H1 (cell line): ENCODE results near the gene TRIM45. TPM values are rescaled to one million over a fixed set of nuclear protein-coding genes. Genes with fewer than 3 reads are reported as not detected.

ENCODE experiments used
- CTCF ChIA-PET: fragments of 300-600 bp; sonication (Branson Sonifier 250); formaldehyde crosslinking; loops from one replicate; lab custom pipeline; 2021; ENCODE audit not compliant: partially characterized antibody; lab: Charles Lee
- POLR2A ChIA-PET: fragments of 300-600 bp; sonication (Branson Sonifier 250); formaldehyde crosslinking; loops from one replicate; lab custom pipeline; 2021; ENCODE audit warnings: inconsistent platforms; ENCODE audit not compliant: partially characterized antibody; lab: Charles Lee
- DNase-seq, 2 experiments: peaks; one replicate each; pipeline versions ENCODE4 v3.0.0 to v3.0.0-alpha.2; 2010 to 2022; ENCODE audit warnings: low spot score in 2 of 2, low read depth in 1 of 2, mixed read lengths in 1 of 2
- FAIRE-seq: peaks from 2 replicates; lab custom pipeline; 2011; peaks lifted over from hg19 to GRCh38; lab: Jason Lieb, UNC
- H2AFZ ChIP-seq: 2 replicates; pipeline ENCODE4 v1.8.1; 2012; ENCODE audit warnings: low read length, inconsistent platforms
- H2AK5ac ChIP-seq: 2 replicates; pipeline ENCODE4 v1.6.1; 2013; ENCODE audit warnings: low read depth, low read length
- H2BK120ac ChIP-seq: replicated peaks from 2 replicates; pipeline ENCODE3; 2013; ENCODE audit warnings: low read depth, low read length, inconsistent platforms
- H2BK12ac ChIP-seq: 2 replicates; pipeline ENCODE4 v1.6.1; 2013; ENCODE audit warnings: low read depth, low read length
- H2BK15ac ChIP-seq: 2 replicates; pipeline ENCODE4 v1.6.1; 2013; ENCODE audit warnings: low read length
- H2BK20ac ChIP-seq: 2 replicates; pipeline ENCODE4 v1.6.1; 2013; ENCODE audit warnings: low read length
- H2BK5ac ChIP-seq: 2 replicates; pipeline ENCODE4 v1.6.1; 2013; ENCODE audit warnings: low read depth, low read length
- H3K14ac ChIP-seq: 2 replicates; pipeline ENCODE4 v1.6.1; 2013; ENCODE audit warnings: inconsistent platforms; ENCODE audit not compliant: insufficient read length
- H3K18ac ChIP-seq: 2 replicates; pipeline ENCODE4 v1.6.1; 2013; ENCODE audit warnings: low read length; ENCODE audit errors: extremely low read depth
- H3K23ac ChIP-seq: 2 replicates; pipeline ENCODE4 v1.6.1; 2013; ENCODE audit warnings: inconsistent platforms; ENCODE audit not compliant: insufficient read length
- H3K23me2 ChIP-seq: 2 replicates; pipeline ENCODE4 v1.6.1; 2013; ENCODE audit warnings: low read depth, low read length
- H3K27ac ChIP-seq: 2 replicates; pipeline ENCODE4 v1.6.1; 2011; ENCODE audit warnings: low read depth, low read length, inconsistent platforms
- H3K27me3 ChIP-seq, 4 experiments: replicated peaks in 1 of 4; 1 replicate in 1 of 4; 2 replicates in 3 of 4; pipeline versions ENCODE4 v1.6.1 to v1.8.1; 2011 to 2013; ENCODE audit warnings: low read length in 3 of 4, mild to moderate bottlenecking in 3 of 4, inconsistent platforms in 2 of 4, mixed read lengths in 2 of 4, moderate library complexity in 1 of 4; ENCODE audit not compliant: control insufficient read depth in 3 of 4, insufficient read depth in 3 of 4; ENCODE audit errors: extremely low read depth in 1 of 4
- H3K36me3 ChIP-seq, 4 experiments: 2 replicates each; pipeline versions ENCODE4 v1.6.1 to v1.8.1; 2011 to 2013; ENCODE audit warnings: mild to moderate bottlenecking in 4 of 4, low read length in 3 of 4, moderate library complexity in 2 of 4, control low read depth in 1 of 4, inconsistent platforms in 1 of 4; ENCODE audit not compliant: insufficient read depth in 4 of 4, control insufficient read depth in 2 of 4
- H3K4ac ChIP-seq: replicated peaks from 2 replicates; pipeline ENCODE3; 2013; ENCODE audit warnings: low read length, low read depth, mixed read lengths, inconsistent platforms; ENCODE audit not compliant: insufficient read length
- H3K4me1 ChIP-seq, 4 experiments: replicated peaks in 1 of 4; 1 replicate in 1 of 4; 2 replicates in 3 of 4; pipeline versions ENCODE4 v1.6.1 to v1.8.1; 2011 to 2013; ENCODE audit warnings: low read length in 3 of 4, inconsistent platforms in 2 of 4, mixed read lengths in 1 of 4; ENCODE audit not compliant: insufficient read depth in 4 of 4, control insufficient read depth in 3 of 4
- H3K4me2 ChIP-seq, 2 experiments: 2 replicates each; pipeline versions ENCODE4 v1.6.1 to v1.8.1; 2011 to 2013; ENCODE audit warnings: low read depth in 2 of 2, low read length in 2 of 2, control low read depth in 1 of 2, inconsistent platforms in 1 of 2, mild to moderate bottlenecking in 1 of 2; ENCODE audit not compliant: insufficient read depth in 1 of 2
- H3K4me3 ChIP-seq, 4 experiments: fragments of 200-600, 300-600 bp in 1 of 4; sonication (generic), shearing (Covaris generic), sonication (Bioruptor Twin) in 1 of 4; 2 replicates each; pipeline versions ENCODE4 v1.5.1 to v1.8.1; 2011 to 2016; ENCODE audit warnings: low read length in 4 of 4, low read depth in 3 of 4, control low read depth in 2 of 4, inconsistent platforms in 2 of 4, mild to moderate bottlenecking in 2 of 4, mixed read lengths in 1 of 4, moderate library complexity in 1 of 4; ENCODE audit not compliant: insufficient read depth in 2 of 4; ENCODE audit errors: extremely low read depth in 1 of 4
- H3K56ac ChIP-seq: replicated peaks from 2 replicates; pipeline ENCODE3; 2013; ENCODE audit warnings: low read depth, mild to moderate bottlenecking, mixed read lengths, low read length, inconsistent platforms; ENCODE audit not compliant: insufficient read length
- H3K79me1 ChIP-seq: 2 replicates; pipeline ENCODE4 v1.6.1; 2013; ENCODE audit warnings: low read depth, low read length, control low read depth
- H3K79me2 ChIP-seq, 2 experiments: 2 replicates each; pipeline versions ENCODE4 v1.6.1 to v1.8.1; 2012 to 2013; ENCODE audit warnings: low read length in 2 of 2, mild to moderate bottlenecking in 2 of 2, inconsistent platforms in 1 of 2; ENCODE audit not compliant: insufficient read depth in 2 of 2, control insufficient read depth in 1 of 2
- H3K9ac ChIP-seq, 4 experiments: replicated peaks in 1 of 4; 1 replicate in 1 of 4; 2 replicates in 3 of 4; pipeline versions ENCODE4 v1.6.1 to v1.8.1; 2011 to 2013; ENCODE audit warnings: low read depth in 3 of 4, low read length in 3 of 4, control low read depth in 2 of 4, mild to moderate bottlenecking in 2 of 4, moderate library complexity in 2 of 4, inconsistent platforms in 1 of 4; ENCODE audit errors: extremely low read depth in 1 of 4
- H3K9me3 ChIP-seq, 2 experiments: 2 replicates each; pipeline versions ENCODE4 v1.6.1 to v1.8.1; 2012 to 2013; ENCODE audit warnings: mild to moderate bottlenecking in 2 of 2, moderate library complexity in 2 of 2, control low read depth in 1 of 2, inconsistent platforms in 1 of 2, low read depth in 1 of 2, low read length in 1 of 2, mixed read lengths in 1 of 2; ENCODE audit not compliant: insufficient read depth in 2 of 2
- H4K20me1 ChIP-seq, 2 experiments: replicated peaks in 1 of 2; 2 replicates each; pipeline versions ENCODE3 to v1.8.1; 2011 to 2013; ENCODE audit warnings: inconsistent platforms in 2 of 2, low read length in 2 of 2, mild to moderate bottlenecking in 1 of 2; ENCODE audit not compliant: insufficient read depth in 2 of 2, control insufficient read depth in 1 of 2
- H4K5ac ChIP-seq: 2 replicates; pipeline ENCODE4 v1.6.1; 2013; ENCODE audit warnings: low read length, low read depth, mixed read lengths, inconsistent platforms; ENCODE audit not compliant: insufficient read length
- H4K8ac ChIP-seq: 2 replicates; pipeline ENCODE4 v1.8.0; 2013; ENCODE audit warnings: mild to moderate bottlenecking, moderate library complexity, low read length, inconsistent platforms; ENCODE audit not compliant: insufficient read depth; ENCODE audit errors: extremely low read depth
- H4K91ac ChIP-seq: replicated peaks from 2 replicates; pipeline ENCODE3; 2013; ENCODE audit warnings: low read length, mixed read lengths, inconsistent platforms; ENCODE audit not compliant: insufficient read length
- CBX5 ChIP-seq: fragments of 300-800, 300-1000 bp; sonication (generic); IDR thresholded peaks from 2 replicates; pipeline ENCODE4 v1.7.1; 2016; ENCODE audit warnings: antibody characterized with exemption, low read length, low read depth
- FOSL1 ChIP-seq: IDR thresholded peaks from 2 replicates; pipeline ENCODE4 v1.6.1; 2011; ENCODE audit warnings: mild to moderate bottlenecking, low read depth, low read length, moderate library complexity; ENCODE audit not compliant: insufficient read depth
- HDAC6 ChIP-seq: IDR thresholded peaks from one replicate; pipeline ENCODE4 v1.7.1; 2012; ENCODE audit warnings: low read depth, mild to moderate bottlenecking, inconsistent platforms, low read length, moderate library complexity
- JUN ChIP-seq: IDR thresholded peaks from 2 replicates; pipeline ENCODE4 v1.6.1; 2011; ENCODE audit warnings: low read depth, mild to moderate bottlenecking, improper control_type of control experiment, low read length
- KDM1A ChIP-seq: fragments of 200-600, 300-600 bp; sonication (generic); IDR thresholded peaks from 2 replicates; pipeline ENCODE4 v1.7.1; 2016; ENCODE audit warnings: mild to moderate bottlenecking, low read length, borderline replicate concordance
- PHF8 ChIP-seq: fragments of 200-600 bp; sonication (generic); conservative IDR thresholded peaks from 2 replicates; pipeline ENCODE4 v1.7.1; 2012; ENCODE audit warnings: low read depth, mild to moderate bottlenecking, inconsistent platforms, low read length, moderate library complexity
- SIX5 ChIP-seq: IDR thresholded peaks from 2 replicates; pipeline ENCODE4 v1.6.1; 2011; ENCODE audit warnings: mild to moderate bottlenecking, low read depth, low read length
- SP2 ChIP-seq: IDR thresholded peaks from 2 replicates; pipeline ENCODE4 v1.6.1; 2012; ENCODE audit warnings: mild to moderate bottlenecking, low read length, inconsistent platforms
- TBP ChIP-seq: IDR thresholded peaks from 2 replicates; pipeline ENCODE4 v1.6.1; 2011; ENCODE audit warnings: low read depth, low read length, improper control_type of control experiment
- TEAD4 ChIP-seq: IDR thresholded peaks from 2 replicates; pipeline ENCODE4 v1.6.1; 2012; ENCODE audit warnings: low read depth, low read length, inconsistent platforms, mixed read lengths
- WGBS, 2 experiments: shearing (Covaris generic) in 1 of 2; methylation state at CpG; one replicate each; pipeline versions ENCODE4 v1.1.6 to v1.1.7; 2013 to 2015; ENCODE audit warnings: low lambda C conversion rate in 2 of 2, mixed read lengths in 2 of 2, inconsistent platforms in 1 of 2, low coverage in 1 of 2, missing lambda C conversion rate in 1 of 2; ENCODE audit not compliant: insufficient replicate concordance in 2 of 2, insufficient coverage in 1 of 2, insufficient read length in 1 of 2; ENCODE audit errors: extremely low coverage in 1 of 2, missing lambda C conversion rate in 1 of 2; 5-methylcytosine and 5-hydroxymethylcytosine counted together
- polyA plus RNA-seq, 7 experiments: library from polyadenylated mRNA; depleted of rRNA in 3 of 7; stranded (reverse) in 5 of 7; unstranded in 2 of 7; fragments of >200 nt in 5 of 7; fragments of 200-250 nt in 2 of 7; gene quantifications; 1 replicate in 5 of 7; 2 replicates in 1 of 7; 4 replicates in 1 of 7; pipeline versions ENCODE4 v1.2.1 to v1.2.3, GENCODE V29; 2011 to 2013; ENCODE audit warnings: missing spikeins in 2 of 7, mixed read lengths in 2 of 7
- total RNA-seq: library from RNA; stranded (reverse); fragmentation: NEBNext Ultra II Directional; extraction: Animal tissue kit (Norgen Biotek cat#: 25700); gene quantifications from 2 replicates; pipeline ENCODE4 v1.2.1, GENCODE V29; 2021

Gene TRIM45
- total and polyA plus RNA-seq, 2 of the 8 experiments (the other 6 are each of a cell fraction or from before 2014, with no cell fraction given): 13.7 to 16.7 TPM

GRCh38 chr1:117106478-117106877 is 15.1 kb downstream of the TRIM45 start:
- no peak overlapping the region for H2AFZ ChIP-seq
- peaks cover 7 to 65% (median 28%) of the 10 kb centered on the region in 4 experiments for H3K36me3 ChIP-seq
- H2BK15ac ChIP-seq: no peak overlapping the region
- H3K4me2 ChIP-seq: no peak overlapping the region
- H4K91ac ChIP-seq: no peak overlapping the region
- H3K79me1 ChIP-seq: no peaks in the 10 kb centered on the region
- no peaks in the 10 kb centered on the region for H3K4me1 ChIP-seq
- H2AK5ac ChIP-seq: no peak overlapping the region
- no peak overlapping the region for H2BK20ac ChIP-seq
- CTCF ChIA-PET: interaction anchor here (1.1 to 1.2 kb wide), 2 partner anchors 38 to 381 kb away, joined by 3 to 5 read pairs; no protein-coding TSS in a partner anchor
- 90% methylated on average over 2 of the region's 2 CpGs; no CpG with 5 or more reads in 1 of the 2 experiments for WGBS, 2 experiments
- no peaks in the 10 kb centered on the region for H3K9me3 ChIP-seq
- H3K18ac ChIP-seq: no peak overlapping the region
- H4K8ac ChIP-seq: no peak overlapping the region
- no peaks in the 10 kb centered on the region; the same call in 1 of the 2 replicates for H3K23me2 ChIP-seq
- FAIRE-seq (no peak), DNase-seq (no peak)
- no peak overlapping the region for H4K5ac ChIP-seq
- H3K4ac ChIP-seq: no peak overlapping the region
- peaks cover 0 to 3% of the 10 kb centered on the region in 2 experiments for H4K20me1 ChIP-seq
- no peak overlapping the region for H3K56ac ChIP-seq
- no peak overlapping the region for H3K14ac ChIP-seq
- H2BK120ac ChIP-seq: no peak overlapping the region
- H3K9ac ChIP-seq: no peak overlapping the region
- no peaks in the 10 kb centered on the region for H3K27me3 ChIP-seq
- POLR2A ChIA-PET: interaction anchor here (0.6 to 1.5 kb wide), 5 partner anchors 10 to 42 kb away, joined by 3 to 5 read pairs (median 5); no protein-coding TSS in a partner anchor
- no peak overlapping the region for H3K27ac ChIP-seq
- H3K79me2 ChIP-seq: no peaks in the 10 kb centered on the region
- H2BK5ac ChIP-seq: no peak overlapping the region
- H2BK12ac ChIP-seq: no peak overlapping the region
- TF ChIP-seq SP2 (no peak), JUN (no peak), KDM1A (no peak), TBP (no peak), PHF8 (no peak), SIX5 (no peak), FOSL1 (no peak), CBX5 (no peak), HDAC6 (no peak), TEAD4 (no peak)
- no peak overlapping the region for H3K4me3 ChIP-seq
- no peak overlapping the region for H3K23ac ChIP-seq
